ENCODE results near the gene KCNE5.

DNA sequence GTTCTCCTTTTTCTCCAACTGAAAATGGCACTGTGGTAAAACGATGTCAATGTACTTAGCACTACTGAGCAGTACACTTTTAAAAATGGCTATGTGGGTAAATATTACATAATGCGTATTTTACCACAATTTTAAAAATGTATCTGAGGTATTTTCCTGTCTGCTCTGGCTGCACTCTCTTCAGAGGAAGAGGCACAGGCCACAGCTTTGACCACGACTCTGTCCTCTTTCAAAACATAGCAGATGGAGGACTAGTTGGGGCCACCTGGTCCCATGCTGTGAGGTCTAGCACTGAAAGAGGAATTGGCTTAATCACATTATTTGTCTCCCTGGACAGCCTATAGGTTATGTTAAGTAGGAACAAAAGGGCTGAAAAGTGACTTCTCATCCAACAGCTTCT, 5.2 kb downstream of the KCNE5 start:
- TF ChIP-seq CTCF (IDR thresholded peaks at IDR 0.05) (no peak), ZFX (IDR thresholded peaks at IDR 0.05; ENCODE audit: borderline replicate concordance) (no peak)

All from 22Rv1 (cell line).